ENCODE measurements around the gene PALM. TPM values are rescaled to one million over a fixed set of nuclear protein-coding genes. Genes with fewer than 3 reads are reported as not detected.
A peak's percentile ranks its signal among the peaks of the same experiment; 100 is the strongest.
"Not testable (repeated sequence)": the region's sequence is repeated elsewhere in the genome, so short reads cannot be mapped to it uniquely, and the experiment has no call there.

The PALM gene
- total RNA-seq, 1 donor = 5.7 TPM

GRCh38 chr19:722553-723101 lies 13.9 kb downstream of the PALM start:
- DNase-seq (ENCODE audit: low read depth) = peak; percentile 55
- no peak for TF ChIP-seq CTCF (IDR thresholded peaks at IDR 0.05; ENCODE audit: insufficient read depth, low read length)
- H3K4me3 ChIP-seq (ENCODE audit: low read depth, low read length) = no peak overlapping the region

GRCh38 chr19:723247-723646 lies 14.5 kb downstream of the PALM start:
- no peak overlapping the region for H3K4me3 ChIP-seq (ENCODE audit: low read depth, low read length)
- no peak for DNase-seq (ENCODE audit: low read depth)
- no peak for TF ChIP-seq CTCF (IDR thresholded peaks at IDR 0.05; ENCODE audit: insufficient read depth, low read length)

GRCh38 chr19:723714-724113 lies 15.0 kb downstream of the PALM start:
- TF ChIP-seq CTCF (IDR thresholded peaks at IDR 0.05; ENCODE audit: insufficient read depth, low read length) = no peak
- no peak for DNase-seq (ENCODE audit: low read depth)
- H3K4me3 ChIP-seq (ENCODE audit: low read depth, low read length) = no peak overlapping the region

- TF ChIP-seq CTCF (IDR thresholded peaks at IDR 0.05; ENCODE audit: insufficient read depth, low read length) = no peak
- no peak overlapping the region for H3K4me3 ChIP-seq (ENCODE audit: low read depth, low read length)
- DNase-seq (ENCODE audit: low read depth) = no peak
Measured at GRCh38 chr19:725461-726089, 16.8 kb downstream of the PALM start.

- H3K4me3 ChIP-seq (ENCODE audit: low read depth, low read length) = no peak overlapping the region
- DNase-seq (ENCODE audit: low read depth) = no peak
- no peak for TF ChIP-seq CTCF (IDR thresholded peaks at IDR 0.05; ENCODE audit: insufficient read depth, low read length)
Measured at GRCh38 chr19:726993-727956, 18.5 kb downstream of the PALM start.

GRCh38 chr19:728011-728410 lies 19.3 kb downstream of the PALM start:
- no peak for DNase-seq (ENCODE audit: low read depth)
- H3K4me3 ChIP-seq (ENCODE audit: low read depth, low read length) = no peak overlapping the region
- no peak for TF ChIP-seq CTCF (IDR thresholded peaks at IDR 0.05; ENCODE audit: insufficient read depth, low read length)

- not testable (repeated sequence) for DNase-seq (ENCODE audit: low read depth); H3K4me3 ChIP-seq (ENCODE audit: low read depth, low read length)
Measured at GRCh38 chr19:729564-729963, 20.8 kb downstream of the PALM start.

Data from fibroblast of the aortic adventitia (primary cell).